Endometrium (tissue), 2 donors: Measurements from ENCODE around the gene HDAC4.

ENCODE experiments used
- FAIRE-seq: peaks from 2 replicates; lab custom pipeline; 2012; peaks lifted over from hg19 to GRCh38; lab: Jason Lieb, UNC
- donor health status: control.
- donor health status: control.

Gene HDAC4

GRCh38 chr2:239137898-239138283, 262.9 kb downstream of the HDAC4 start:
- no peak for FAIRE-seq

- no peak for FAIRE-seq
Observed at GRCh38 chr2:239137165-239137897, 263.5 kb downstream of the HDAC4 start.

- FAIRE-seq, result no peak
Observed at GRCh38 chr2:239136762-239137161, 264.1 kb downstream of the HDAC4 start.

DNA sequence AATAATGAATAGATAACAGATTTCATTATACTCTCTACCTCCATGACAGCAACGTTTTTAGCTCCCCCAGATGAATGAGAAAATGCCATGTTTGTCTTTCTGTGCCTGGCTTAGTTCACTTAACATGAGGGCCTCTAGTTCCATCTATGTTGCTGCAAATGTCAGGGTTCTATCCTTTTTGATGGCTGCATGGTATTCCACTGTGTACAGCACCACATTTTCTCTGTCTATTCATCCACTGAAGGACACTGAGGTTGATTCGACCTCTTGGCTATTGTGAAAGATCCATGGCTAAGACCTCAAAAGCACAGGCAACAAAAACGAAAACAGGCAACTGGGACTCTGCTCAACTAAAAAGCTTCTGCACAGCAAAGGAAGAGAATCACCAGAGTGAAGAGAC, 264.6 kb downstream of the HDAC4 start:
- no peak for FAIRE-seq

DNA sequence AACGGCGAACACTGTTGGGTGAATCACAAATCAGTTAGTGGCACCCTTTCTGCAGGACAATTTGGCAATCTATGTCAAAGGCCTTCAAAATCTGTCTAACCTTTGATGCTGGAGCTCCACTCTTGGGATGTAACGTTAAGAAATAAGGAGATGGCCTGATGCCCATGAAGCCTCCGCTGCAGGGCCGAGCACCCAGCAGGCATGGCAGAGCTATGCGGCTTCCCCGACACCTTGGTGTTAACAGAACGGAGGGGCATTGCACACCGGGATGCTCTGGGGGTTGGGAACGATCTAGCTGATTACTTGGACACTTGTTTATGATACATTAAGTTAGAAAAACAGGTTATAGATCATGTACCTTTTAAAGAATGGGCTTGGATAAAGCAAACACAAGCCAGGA, 265.3 kb downstream of the HDAC4 start:
- no peak for FAIRE-seq

GRCh38 chr2:239133945-239134570, 266.8 kb downstream of the HDAC4 start:
- no peak for FAIRE-seq

DNA sequence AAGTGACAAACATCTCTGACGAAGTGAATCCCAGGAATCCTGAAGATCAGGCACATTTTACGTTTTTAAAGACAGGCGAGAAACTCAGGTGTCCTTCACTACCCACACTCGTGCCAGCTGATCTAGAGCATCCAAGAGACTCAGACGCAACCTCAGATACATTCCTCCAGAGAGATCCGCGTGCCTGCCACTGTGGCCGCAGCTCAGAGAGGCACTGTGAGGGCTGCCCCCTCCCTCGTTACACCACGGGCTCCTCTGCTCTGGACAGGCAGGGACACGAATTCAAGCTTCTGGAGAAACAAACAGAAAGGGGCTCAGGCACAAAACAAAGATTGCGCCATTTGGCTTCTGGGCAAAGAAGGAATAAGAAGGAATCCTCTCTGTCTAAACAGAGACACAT, 268.0 kb downstream of the HDAC4 start:
- no peak for FAIRE-seq

DNA sequence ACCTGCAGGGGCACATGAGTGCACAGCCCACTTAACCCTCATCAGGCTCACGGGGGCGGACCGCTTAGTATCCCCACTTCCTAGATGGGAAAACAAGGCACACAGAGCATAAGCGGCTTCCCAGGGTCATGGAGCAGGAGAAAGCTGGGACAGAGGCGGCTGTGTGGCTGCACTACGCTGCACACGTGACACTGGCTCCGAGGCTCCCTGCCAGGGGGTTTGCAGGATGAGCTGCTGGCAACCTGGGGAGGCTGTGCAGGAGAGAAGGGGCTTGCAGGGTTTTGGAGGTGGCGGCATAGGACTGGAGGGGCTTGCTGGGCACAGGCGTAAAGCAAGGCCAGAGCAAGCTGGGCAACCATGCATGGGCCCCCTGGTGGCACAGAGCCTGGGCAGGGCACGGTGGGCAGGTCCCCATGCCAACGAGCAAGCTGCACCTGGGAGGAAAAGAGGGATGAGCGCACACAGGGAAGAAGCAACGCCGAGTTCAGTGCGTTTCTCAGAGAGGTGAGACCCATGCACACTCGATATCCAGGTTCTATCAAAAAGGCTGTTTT, 268.6 kb downstream of the HDAC4 start:
- FAIRE-seq, result no peak

DNA sequence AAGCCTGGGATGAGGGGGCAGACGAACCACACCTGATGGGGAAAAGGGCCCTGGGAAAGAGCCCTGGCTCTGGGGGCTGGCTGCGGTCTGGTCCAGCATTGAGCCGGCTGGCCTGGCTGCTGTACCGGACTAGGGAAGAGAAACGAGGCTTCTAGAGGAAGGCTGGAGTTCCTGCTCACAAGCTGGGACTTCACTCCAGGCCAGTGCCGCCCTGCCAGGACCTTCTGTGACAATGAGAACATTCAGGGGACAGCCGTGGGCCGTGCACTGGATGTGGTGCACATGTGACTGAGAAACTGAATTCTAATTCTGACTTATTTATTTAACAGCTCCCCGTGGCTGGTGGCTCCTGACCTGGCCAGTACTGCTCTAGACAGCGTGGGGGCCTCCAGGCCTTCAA, 269.3 kb downstream of the HDAC4 start:
- FAIRE-seq, result no peak

DNA sequence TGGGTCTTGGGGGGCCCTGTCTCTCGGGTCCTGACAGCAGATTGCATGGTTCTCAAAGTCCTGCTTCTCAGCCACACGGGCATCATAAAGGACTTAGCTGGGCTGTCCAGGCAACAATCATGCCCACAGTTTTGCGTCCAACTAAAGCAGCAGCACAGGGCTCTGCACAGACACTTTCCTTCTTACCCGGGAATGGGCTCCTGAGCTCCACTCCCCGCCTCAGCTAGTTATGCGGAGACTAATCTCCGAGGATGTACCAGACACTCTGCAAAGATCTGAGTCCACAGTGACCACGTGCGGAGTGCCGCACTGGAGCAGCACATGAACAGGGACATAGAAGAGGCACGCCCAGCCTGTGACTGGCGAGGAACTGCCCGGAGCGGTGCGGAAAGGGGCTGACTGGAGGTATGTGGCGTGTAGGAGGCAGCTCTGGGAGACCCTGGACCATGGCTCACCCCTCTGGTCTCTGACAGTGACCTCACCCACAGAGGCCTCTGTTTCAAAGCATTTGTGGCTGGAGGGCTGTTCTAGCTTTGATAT, 270.0 kb downstream of the HDAC4 start:
- FAIRE-seq, result no peak

DNA sequence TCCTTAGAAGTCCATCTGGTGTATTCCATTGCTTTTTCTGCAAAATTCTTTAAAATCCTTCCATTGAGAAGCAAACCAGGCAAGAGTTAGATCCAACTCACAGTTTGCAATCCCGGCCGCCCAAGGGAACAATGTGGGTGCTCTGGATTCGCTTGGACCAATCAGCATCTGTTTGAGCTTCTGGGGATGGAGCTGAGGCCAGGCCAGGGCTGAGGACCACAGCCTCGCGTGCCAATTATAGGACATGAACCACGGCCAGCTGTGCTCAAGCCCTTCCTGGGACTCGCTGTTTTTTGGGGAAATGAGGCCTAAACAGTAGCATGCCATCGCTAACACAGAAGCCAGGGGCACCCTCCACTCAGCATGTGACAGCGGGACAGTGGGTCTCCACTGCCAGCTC, 270.8 kb downstream of the HDAC4 start:
- FAIRE-seq, result no peak

GRCh38 chr2:239129147-239129920, 271.5 kb downstream of the HDAC4 start:
- FAIRE-seq, result no peak

DNA sequence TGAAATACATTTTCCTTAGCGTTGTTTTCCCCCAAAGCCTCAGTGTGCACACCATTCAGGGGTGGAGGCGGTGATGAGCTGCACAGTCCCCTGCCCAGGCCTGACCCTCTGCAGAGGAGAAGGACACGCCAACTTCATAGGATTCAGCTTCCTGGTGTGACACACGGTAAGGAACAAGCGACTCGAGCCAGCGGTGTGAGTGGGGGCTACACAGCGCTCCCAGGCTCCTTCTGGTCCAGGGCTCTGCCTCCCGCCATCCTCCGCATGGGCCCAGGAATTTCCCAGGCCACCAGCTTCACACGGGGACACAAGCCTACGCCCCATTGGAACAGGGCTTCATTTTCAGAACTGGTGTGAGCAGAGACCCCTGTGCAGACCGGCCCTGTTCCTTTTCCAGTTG, 272.1 kb downstream of the HDAC4 start:
- FAIRE-seq, result no peak

GRCh38 chr2:239127513-239127912, 273.3 kb downstream of the HDAC4 start:
- no peak for FAIRE-seq

DNA sequence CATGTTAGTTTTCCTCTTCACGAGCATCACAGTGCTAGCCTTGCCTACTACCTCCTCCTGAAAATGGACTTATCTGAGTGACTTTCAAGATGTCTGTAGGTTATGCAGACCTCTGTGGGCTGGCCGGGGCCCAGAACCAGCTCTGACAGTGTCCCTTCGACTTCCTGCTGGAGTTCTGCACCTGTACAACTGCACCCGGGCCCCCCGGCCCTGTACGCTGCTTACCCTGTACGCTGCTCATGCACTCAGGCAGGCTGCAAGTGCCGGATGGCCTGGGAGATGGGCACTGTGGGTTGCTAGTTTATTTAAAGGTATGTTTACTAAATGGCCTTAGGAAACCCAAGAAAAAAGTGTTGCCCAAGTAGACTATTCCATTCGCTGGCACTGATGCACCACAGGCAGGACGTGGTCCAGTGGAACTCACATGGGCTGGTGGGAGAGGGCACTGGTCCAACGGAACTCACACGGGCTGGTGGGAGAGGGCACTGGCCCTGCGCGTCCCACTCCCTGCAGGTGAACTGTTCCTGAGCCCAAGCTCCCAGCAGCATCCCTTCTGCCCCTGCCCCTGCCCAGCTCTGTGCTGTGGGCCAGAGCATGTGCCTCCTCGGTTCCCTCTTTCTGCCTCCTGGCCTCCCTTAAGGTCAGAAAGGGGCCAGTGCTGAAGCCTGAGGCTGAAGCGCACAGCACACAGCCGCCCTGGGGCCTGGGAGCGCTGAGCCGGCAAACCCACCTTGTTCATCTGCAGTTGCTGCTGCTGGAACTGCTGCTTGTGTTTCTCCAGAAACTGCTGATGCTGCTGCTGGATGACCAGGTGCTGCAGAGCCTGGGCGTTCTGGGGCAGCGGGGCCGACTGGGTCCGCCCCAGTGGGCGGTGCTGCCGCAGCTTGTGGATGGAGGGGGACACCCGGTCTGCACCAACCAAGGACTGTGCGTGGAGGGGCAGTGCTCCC, 274.8 kb downstream of the HDAC4 start:
- FAIRE-seq, result no peak

DNA sequence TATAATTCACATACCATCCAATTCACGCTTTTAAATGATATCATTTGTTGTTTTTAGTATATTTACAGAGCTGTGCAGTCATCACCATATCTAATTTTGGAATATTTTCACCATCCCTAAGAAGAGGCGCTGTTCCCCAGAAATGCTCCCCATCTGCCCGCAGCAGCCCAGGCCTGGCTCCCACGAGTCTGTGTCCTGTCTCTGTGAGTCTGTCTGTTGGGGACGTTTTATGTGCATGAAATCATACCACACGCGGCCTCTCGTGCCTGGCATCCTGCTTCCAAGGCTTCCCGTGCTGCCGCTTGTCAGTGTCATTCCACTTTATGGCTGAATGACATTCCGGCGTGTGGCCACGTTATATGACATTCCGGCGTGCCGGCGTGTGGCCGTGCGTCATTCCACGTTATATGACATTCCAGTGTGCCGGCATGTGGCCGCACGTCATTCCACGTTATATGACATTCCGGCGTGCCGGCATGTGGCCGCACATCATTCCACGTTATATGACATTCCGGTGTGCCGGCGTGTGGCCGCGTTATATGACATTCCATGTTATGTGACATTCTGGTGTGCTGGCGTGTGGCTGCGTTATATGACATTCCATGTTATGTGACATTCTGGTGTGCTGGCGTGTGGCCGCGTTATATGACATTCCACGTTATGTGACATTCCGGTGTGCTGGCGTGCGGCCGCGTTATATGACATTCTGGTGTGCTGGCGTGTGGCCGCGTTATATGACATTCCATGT, 276.5 kb downstream of the HDAC4 start:
- no peak for FAIRE-seq

DNA sequence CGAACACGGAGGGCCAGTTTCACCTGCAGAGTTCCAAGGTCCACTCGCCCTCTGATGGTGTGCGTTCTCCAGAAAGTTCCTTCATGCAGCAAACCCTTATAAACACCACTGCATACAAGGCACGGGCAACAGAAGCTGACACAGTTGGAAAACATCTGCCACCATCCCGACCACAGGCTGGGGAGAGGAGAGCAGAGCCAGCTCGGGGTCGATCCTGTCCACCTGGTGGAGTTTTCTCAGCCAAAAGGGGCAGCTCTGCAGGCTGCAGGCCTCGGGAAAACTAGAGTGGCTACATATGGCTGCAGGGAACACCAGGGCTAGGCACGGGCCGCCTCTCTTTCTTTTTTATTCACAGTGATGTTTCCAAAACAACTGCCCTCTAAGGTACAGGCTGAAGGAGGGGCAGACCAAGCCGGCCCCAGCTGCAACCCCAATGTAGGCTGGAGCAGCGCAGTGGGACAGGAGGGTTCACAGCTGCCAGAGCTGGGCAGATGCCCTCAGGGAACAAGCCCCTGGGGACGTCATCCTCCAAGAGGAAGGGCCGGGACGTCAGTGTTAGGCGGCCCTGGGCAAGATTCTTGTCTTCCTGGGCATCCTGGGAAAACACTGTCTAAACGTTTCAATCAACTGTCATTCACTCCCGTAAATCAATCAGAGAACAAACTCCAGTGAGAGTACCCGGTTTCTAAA, 278.3 kb downstream of the HDAC4 start:
- FAIRE-seq, result no peak

GRCh38 chr2:239121600-239122012, 279.2 kb downstream of the HDAC4 start:
- no peak for FAIRE-seq

GRCh38 chr2:239120664-239121063, 280.2 kb downstream of the HDAC4 start:
- FAIRE-seq, result no peak
